HUES6 (cell line): ENCODE measurements around the gene EXOSC1.
"Not testable (repeated sequence)": the region's sequence is repeated elsewhere in the genome, so short reads cannot be mapped to it uniquely, and the experiment has no call there.

Experiments
- H3K27ac ChIP-seq: 2 replicates; pipeline ENCODE4 v1.7.0; 2013; ENCODE audit warnings: low read depth, mild to moderate bottlenecking, low read length, inconsistent platforms
- H3K27me3 ChIP-seq: 2 replicates; pipeline ENCODE4 v1.6.1; 2013; ENCODE audit warnings: low read length; ENCODE audit not compliant: control insufficient read depth, insufficient read depth
- H3K36me3 ChIP-seq: 2 replicates; pipeline ENCODE4 v1.6.1; 2013; ENCODE audit warnings: low read length; ENCODE audit not compliant: control insufficient read depth, insufficient read depth
- H3K4me1 ChIP-seq: 2 replicates; pipeline ENCODE4 v1.6.1; 2013; ENCODE audit warnings: low read length; ENCODE audit not compliant: control insufficient read depth, insufficient read depth
- H3K4me3 ChIP-seq: 2 replicates; pipeline ENCODE4 v1.5.1; 2013; ENCODE audit warnings: low read depth, low read length
- H3K9ac ChIP-seq: one replicate; pipeline ENCODE4 v1.6.1; 2013; ENCODE audit warnings: mild to moderate bottlenecking, low read length
- H3K9me3 ChIP-seq: 2 replicates; pipeline ENCODE4 v1.6.1; 2013; ENCODE audit warnings: low read depth, low read length; ENCODE audit not compliant: control insufficient read depth, insufficient read depth

EXOSC1 gene

DNA sequence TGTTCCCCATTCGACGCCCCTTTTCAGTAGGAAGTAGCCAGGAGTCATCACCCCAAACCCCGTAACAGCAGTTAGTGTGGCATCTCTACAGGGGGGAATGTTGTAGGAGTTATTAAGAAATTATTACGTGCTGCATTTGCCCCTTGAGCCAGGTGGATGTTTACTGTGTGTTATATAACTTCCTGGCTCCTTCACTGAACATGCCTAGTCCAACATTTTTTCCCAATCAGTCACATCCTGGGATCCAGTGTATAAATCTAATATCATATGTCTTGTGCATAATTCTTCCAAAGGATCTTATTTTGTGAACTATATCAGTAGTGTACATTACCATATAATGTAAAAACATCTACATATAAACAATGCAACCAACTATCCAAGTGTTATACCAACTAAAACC lies 33.6 kb upstream of the EXOSC1 start:
- H3K9ac ChIP-seq: peak overlapping the region; percentile 17
- not testable (repeated sequence) for H3K9me3 ChIP-seq, H3K27me3 ChIP-seq
- H3K4me1 ChIP-seq: peaks cover 24% of the 10 kb centered on the region
- peak overlapping the region; percentile 75 for H3K27ac ChIP-seq
- peaks cover 70% of the 10 kb centered on the region for H3K36me3 ChIP-seq
- peak overlapping the region; percentile 17; the same call in 1 of the 2 replicates for H3K4me3 ChIP-seq

DNA sequence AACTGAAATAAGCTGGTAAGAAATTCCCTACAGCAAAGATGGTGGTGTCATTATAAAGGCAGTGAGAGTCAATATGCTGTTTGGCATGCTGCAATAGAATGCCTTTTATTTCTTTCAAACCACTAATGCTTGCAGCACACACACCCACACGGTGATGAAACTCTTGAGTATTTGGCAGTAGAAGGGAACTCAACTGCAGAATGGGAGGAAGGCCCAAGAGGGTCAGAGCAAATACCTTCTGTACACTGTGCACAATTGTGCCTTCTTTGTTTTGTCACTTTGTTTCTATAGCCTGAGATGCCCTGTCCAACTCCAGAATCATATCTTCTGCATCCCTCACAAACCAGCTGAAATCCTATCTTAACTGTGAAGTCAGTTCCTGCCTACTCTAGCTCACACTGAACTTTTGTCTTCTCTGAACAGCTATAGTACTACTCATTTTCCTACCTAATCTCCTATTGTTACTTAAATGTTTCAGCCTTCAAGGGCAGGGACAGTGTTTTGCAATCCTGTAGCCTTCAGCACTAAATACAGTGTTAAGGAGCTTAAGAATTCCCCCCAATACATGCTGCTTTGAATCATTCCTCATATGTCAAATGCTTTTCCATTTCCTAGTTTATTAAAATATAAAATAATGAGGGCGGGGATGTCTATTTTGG lies 30.3 kb upstream of the EXOSC1 start:
- Histone ChIP-seq H3K27ac (no peak overlapping the region), H3K36me3 (peaks cover 77% of the 10 kb centered on the region), H3K4me3 (no peak overlapping the region)

DNA sequence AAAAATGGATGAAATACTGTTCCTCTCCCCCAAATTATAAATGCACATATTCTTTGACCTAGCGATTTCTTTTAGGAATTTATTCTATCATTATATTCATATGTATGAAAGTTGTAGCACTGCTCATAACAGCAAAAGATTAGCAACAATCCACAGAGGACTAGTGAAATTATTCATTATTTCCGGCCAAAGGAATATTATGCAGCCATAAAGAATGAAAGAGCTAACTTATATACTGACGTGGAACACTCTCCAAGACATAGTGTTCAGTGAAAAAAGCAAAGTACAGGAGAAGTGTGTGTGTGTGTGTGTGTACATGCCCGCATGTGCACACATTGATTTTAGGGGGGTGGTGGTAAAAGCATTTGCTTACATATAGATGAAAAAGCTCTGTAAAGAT lies 29.1 kb upstream of the EXOSC1 start:
- Histone ChIP-seq H3K27me3 (no peaks in the 10 kb centered on the region), H3K4me1 (peaks cover 9% of the 10 kb centered on the region), H3K4me3 (no peak overlapping the region), H3K27ac (no peak overlapping the region), H3K9ac (no peak overlapping the region), H3K36me3 (peaks cover 82% of the 10 kb centered on the region), H3K9me3 (no peaks in the 10 kb centered on the region)

More for the DNA sequence above, 30.3 kb upstream of the EXOSC1 start:
- H3K9me3 ChIP-seq: no peaks in the 10 kb centered on the region
- no peak overlapping the region for H3K9ac ChIP-seq
- H3K27me3 ChIP-seq: no peaks in the 10 kb centered on the region
- H3K4me1 ChIP-seq: peaks cover 18% of the 10 kb centered on the region

DNA sequence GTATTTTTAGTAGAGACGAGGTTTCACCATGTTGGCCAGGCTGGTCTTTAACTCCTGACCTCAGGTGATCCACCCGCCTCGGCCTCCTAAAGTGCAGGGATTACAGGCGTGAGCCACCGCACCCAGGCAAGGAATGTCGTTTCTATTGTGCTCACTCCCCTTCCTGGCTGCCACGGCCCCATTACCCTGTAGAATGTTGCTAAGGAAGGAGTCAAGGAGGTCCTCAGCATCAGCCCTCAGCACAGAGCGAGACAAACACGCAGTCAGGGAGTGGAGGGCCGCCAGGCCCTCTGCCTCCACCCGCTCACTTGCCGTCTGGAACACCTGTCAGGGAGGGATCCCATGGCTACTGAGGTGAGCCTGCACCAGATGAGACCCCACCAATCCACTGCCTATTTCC lies 23.0 kb upstream of the EXOSC1 start:
- H3K9me3 ChIP-seq, H3K27me3 ChIP-seq, H3K4me1 ChIP-seq, H3K27ac ChIP-seq, H3K9ac ChIP-seq, H3K4me3 ChIP-seq: not testable (repeated sequence)
- H3K36me3 ChIP-seq: peaks cover 87% of the 10 kb centered on the region

GRCh38 chr10:97468162-97468561 lies 22.4 kb upstream of the EXOSC1 start:
- peaks cover 86% of the 10 kb centered on the region for H3K36me3 ChIP-seq
- H3K4me1 ChIP-seq: no peaks in the 10 kb centered on the region
- H3K27me3 ChIP-seq: no peaks in the 10 kb centered on the region
- H3K4me3 ChIP-seq: no peak overlapping the region
- H3K27ac ChIP-seq: no peak overlapping the region
- H3K9me3 ChIP-seq: no peaks in the 10 kb centered on the region
- H3K9ac ChIP-seq: no peak overlapping the region

DNA sequence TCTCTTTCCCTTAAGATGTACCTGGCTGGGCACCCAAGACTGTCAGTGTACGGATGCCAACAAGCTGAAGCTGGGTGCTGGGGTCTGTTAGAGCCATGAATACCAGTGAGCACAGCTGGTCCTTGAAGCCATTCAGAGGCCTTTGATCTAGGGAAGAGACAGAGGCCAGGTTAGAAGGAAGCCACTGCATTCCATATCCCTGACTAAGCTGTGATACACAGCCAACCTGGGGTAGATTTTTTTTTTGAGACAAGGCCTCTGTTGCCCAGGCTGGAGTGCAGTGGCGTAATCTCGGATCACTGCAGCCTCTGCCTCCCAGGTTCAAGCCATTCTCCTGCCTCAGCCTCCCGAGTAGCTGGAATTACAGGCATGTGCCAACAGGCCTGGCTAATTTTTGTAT lies 20.9 kb upstream of the EXOSC1 start:
- no peaks in the 10 kb centered on the region for H3K27me3 ChIP-seq
- H3K36me3 ChIP-seq: peaks cover 89% of the 10 kb centered on the region
- H3K4me3 ChIP-seq: no peak overlapping the region
- H3K27ac ChIP-seq: no peak overlapping the region
- H3K9me3 ChIP-seq: no peaks in the 10 kb centered on the region
- H3K9ac ChIP-seq: no peak overlapping the region
- no peaks in the 10 kb centered on the region for H3K4me1 ChIP-seq

DNA sequence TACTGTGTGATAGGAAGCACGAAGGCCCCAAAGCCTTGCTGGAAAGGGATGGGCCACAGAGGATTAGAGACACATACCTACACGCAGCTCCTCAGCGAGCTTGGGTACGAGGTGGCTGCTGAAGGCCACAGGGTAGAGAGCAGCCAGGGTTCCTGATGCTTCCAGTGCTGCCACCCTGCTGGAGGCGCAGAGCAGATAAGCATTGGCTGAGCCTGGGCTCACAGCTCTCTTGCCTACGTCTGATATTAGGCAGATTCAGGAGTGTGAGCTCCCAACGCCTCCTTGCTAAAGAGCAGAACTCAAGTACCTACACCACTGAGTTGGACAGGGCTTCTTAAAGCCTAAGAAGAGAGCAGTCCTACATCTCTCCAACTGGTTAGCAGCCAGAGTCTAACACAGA lies 20.2 kb upstream of the EXOSC1 start:
- no peak overlapping the region for H3K4me3 ChIP-seq
- peaks cover 96% of the 10 kb centered on the region for H3K36me3 ChIP-seq
- H3K4me1 ChIP-seq: no peaks in the 10 kb centered on the region
- H3K27ac ChIP-seq: no peak overlapping the region
- H3K27me3 ChIP-seq: no peaks in the 10 kb centered on the region
- no peak overlapping the region for H3K9ac ChIP-seq
- no peaks in the 10 kb centered on the region for H3K9me3 ChIP-seq

DNA sequence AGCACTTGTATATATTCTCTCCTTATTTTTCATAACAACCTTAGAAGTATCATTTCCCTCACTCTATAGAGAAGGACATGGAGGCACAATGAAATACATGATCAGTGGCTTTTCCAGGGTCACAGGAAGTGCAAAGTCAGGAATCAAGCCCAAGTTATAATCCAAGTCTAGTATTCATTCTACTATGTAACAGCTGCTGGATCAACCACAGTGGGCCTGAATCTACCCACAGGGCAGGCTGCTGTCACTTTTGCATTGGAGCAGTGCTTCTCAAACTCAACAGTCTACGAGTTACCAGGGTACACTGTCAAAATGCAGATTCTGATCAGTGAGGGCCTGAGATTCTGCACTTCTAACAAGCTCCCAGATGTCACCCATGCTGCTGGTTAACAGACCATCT lies 18.4 kb upstream of the EXOSC1 start:
- Histone ChIP-seq H3K9ac (no peak overlapping the region), H3K36me3 (peaks cover 96% of the 10 kb centered on the region), H3K27me3 (no peaks in the 10 kb centered on the region), H3K4me1 (no peaks in the 10 kb centered on the region), H3K27ac (no peak overlapping the region), H3K4me3 (no peak overlapping the region), H3K9me3 (no peaks in the 10 kb centered on the region)

DNA sequence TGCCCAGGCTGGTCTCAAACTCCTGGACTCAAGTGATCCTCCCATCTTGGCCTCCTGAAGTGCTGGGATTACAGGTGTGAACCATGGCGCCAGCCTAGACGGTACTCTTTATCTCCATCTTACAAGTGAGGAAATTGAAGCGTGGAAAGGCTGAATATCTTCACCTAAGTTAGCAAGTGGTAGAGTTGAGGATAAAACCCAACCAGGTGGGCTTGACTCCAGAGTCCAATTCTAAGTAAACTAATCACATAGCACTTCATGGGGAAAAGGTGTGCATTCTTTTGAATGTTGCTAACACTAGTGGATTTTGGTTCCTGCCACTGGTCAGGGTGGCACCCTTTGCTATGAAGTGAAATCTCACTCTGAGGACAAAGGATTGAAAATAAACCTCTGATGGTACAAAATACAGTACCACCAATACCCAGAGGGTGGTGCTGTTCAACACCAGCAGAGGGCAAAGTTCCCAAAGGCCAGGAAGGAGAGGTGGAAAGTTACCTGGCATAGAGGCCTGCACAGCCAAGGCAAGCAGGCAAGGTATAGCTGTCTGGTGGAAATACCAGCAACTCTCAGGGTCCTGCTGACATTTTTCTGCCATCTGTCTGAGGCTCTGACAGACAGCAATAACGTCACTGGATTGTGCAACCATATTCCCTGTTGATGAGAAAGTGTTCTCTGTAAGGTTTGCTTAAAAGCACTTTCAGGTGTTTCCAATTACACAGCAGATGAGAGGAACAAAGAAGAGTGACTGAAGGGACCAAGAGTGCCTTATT lies 17.7 kb upstream of the EXOSC1 start:
- Histone ChIP-seq H3K9me3 (no peaks in the 10 kb centered on the region), H3K27me3 (no peaks in the 10 kb centered on the region), H3K9ac (no peak overlapping the region), H3K4me3 (no peak overlapping the region), H3K27ac (no peak overlapping the region), H3K4me1 (no peaks in the 10 kb centered on the region), H3K36me3 (peaks cover 96% of the 10 kb centered on the region)

GRCh38 chr10:97462309-97462708 lies 16.5 kb upstream of the EXOSC1 start:
- no peak overlapping the region for H3K9ac ChIP-seq
- H3K4me3 ChIP-seq: no peak overlapping the region
- peaks cover 95% of the 10 kb centered on the region for H3K36me3 ChIP-seq
- no peaks in the 10 kb centered on the region for H3K9me3 ChIP-seq
- no peak overlapping the region for H3K27ac ChIP-seq
- H3K27me3 ChIP-seq: no peaks in the 10 kb centered on the region
- no peaks in the 10 kb centered on the region for H3K4me1 ChIP-seq

DNA sequence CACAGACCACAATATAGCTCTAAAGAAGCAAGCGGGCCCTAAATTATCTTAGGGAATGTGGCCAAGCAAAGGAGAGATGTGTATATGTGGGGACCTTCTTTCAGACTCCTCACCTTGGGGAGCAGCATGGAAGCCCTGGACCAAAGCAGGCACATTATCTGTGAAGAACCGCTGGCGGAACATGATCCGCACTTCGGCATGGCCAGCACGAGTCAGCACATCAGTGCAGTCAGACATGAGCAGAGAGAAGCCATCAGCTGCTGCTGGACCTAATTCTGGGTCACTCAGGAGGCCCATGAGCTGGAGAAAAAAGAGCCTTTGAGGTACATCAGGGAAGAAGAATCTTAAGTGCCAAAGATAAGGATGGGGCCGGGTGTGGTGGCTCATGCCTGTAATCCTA lies 14.1 kb upstream of the EXOSC1 start:
- Histone ChIP-seq H3K27me3 (no peaks in the 10 kb centered on the region), H3K4me1 (no peaks in the 10 kb centered on the region), H3K4me3 (no peak overlapping the region), H3K9me3 (no peaks in the 10 kb centered on the region), H3K27ac (no peak overlapping the region), H3K9ac (no peak overlapping the region), H3K36me3 (peaks cover 97% of the 10 kb centered on the region)
